HG03045 (cell line): Measurements from ENCODE around the gene CDADC1.
"Not testable (repeated sequence)": the region's sequence is repeated elsewhere in the genome, so short reads cannot be mapped to it uniquely, and the experiment has no call there.

Experiments used
- ATAC-seq: cut with Tn5 transposase; IDR thresholded peaks from one replicate; pipeline ENCODE4 v1.9.1; 2021; ENCODE audit warnings: mild to moderate bottlenecking, moderate library complexity; ENCODE audit not compliant: unreplicated experiment

Gene CDADC1

GRCh38 chr13:49310251-49310650, 62.5 kb downstream of the CDADC1 start:
- ATAC-seq = no peak

GRCh38 chr13:49311816-49312215, 64.1 kb downstream of the CDADC1 start:
- ATAC-seq = no peak

- ATAC-seq = no peak
Observed at GRCh38 chr13:49314344-49314882, 66.7 kb downstream of the CDADC1 start.

- no peak for ATAC-seq
Observed at GRCh38 chr13:49315036-49315565, 67.4 kb downstream of the CDADC1 start.

- ATAC-seq = no peak
Observed at GRCh38 chr13:49315756-49316482, 68.2 kb downstream of the CDADC1 start.

GRCh38 chr13:49319551-49319950, 71.8 kb downstream of the CDADC1 start:
- no peak for ATAC-seq

GRCh38 chr13:49319951-49320350, 72.2 kb downstream of the CDADC1 start:
- ATAC-seq = no peak

GRCh38 chr13:49320975-49321374, 73.2 kb downstream of the CDADC1 start:
- ATAC-seq = no peak

- ATAC-seq = no peak
Observed at GRCh38 chr13:49322702-49323101, 75.0 kb downstream of the CDADC1 start.

GRCh38 chr13:49323344-49323743, 75.6 kb downstream of the CDADC1 start:
- no peak for ATAC-seq

- ATAC-seq = no peak
Observed at GRCh38 chr13:49326222-49326917, 78.6 kb downstream of the CDADC1 start.

GRCh38 chr13:49327145-49327544, 79.4 kb downstream of the CDADC1 start:
- ATAC-seq = not testable (repeated sequence)

GRCh38 chr13:49329831-49330545, 82.3 kb downstream of the CDADC1 start:
- no peak for ATAC-seq

GRCh38 chr13:49330546-49330864, 82.8 kb downstream of the CDADC1 start:
- ATAC-seq = no peak

- ATAC-seq = no peak
Observed at GRCh38 chr13:49336655-49337054, 88.9 kb downstream of the CDADC1 start.

GRCh38 chr13:49340161-49340560, 92.4 kb downstream of the CDADC1 start:
- no peak for ATAC-seq

- ATAC-seq = no peak
Observed at GRCh38 chr13:49341517-49341916, 93.8 kb downstream of the CDADC1 start.

- no peak for ATAC-seq
Observed at GRCh38 chr13:49341941-49342340, 94.2 kb downstream of the CDADC1 start.

GRCh38 chr13:49342454-49342853, 94.7 kb downstream of the CDADC1 start:
- no peak for ATAC-seq
